ENCODE data around the gene TMEM245. TPM values are rescaled to one million over a fixed set of nuclear protein-coding genes. Genes with fewer than 3 reads are reported as not detected.

Gene TMEM245
- total RNA-seq, 1 donor from 2014 or later = 85.3 TPM

GRCh38 chr9:109082091-109082620 is 37.6 kb downstream of the TMEM245 start:
- H3K27me3 Mint-ChIP-seq (ENCODE audit: insufficient read depth, low read depth) = no peaks in the 10 kb centered on the region
- H3K4me2 ChIP-seq = no peak overlapping the region
- H3K4me3 ChIP-seq = no peak overlapping the region
- peaks cover 14% of the 10 kb centered on the region for H3K36me3 ChIP-seq
- no peak for TF ChIP-seq EZH2 (IDR thresholded peaks at IDR 0.05)
- TF ChIP-seq CTCF (IDR thresholded peaks at IDR 0.05) = no peak
- no peak for TF ChIP-seq EZH2phosphoT487 (IDR thresholded peaks at IDR 0.05)
- H3K4me1 Mint-ChIP-seq = no peaks in the 10 kb centered on the region
- H3K9me3 Mint-ChIP-seq = no peaks in the 10 kb centered on the region
- H3K4me3 Mint-ChIP-seq = no peak overlapping the region
- H3K9ac ChIP-seq = no peak overlapping the region
- peaks cover 14% of the 10 kb centered on the region for H3K36me3 Mint-ChIP-seq
- H3K79me2 ChIP-seq (ENCODE audit: low read depth) = no peaks in the 10 kb centered on the region
- no peaks in the 10 kb centered on the region for H3K9me3 ChIP-seq (ENCODE audit: low read depth)
- H3K27ac Mint-ChIP-seq = no peak overlapping the region
- no peaks in the 10 kb centered on the region for H4K20me1 ChIP-seq (ENCODE audit: low read depth)
- H3K27ac ChIP-seq = no peak overlapping the region
- H3F3A ChIP-seq (ENCODE audit: low read depth) = no peaks in the 10 kb centered on the region
- no peaks in the 10 kb centered on the region for H3K27me3 ChIP-seq
- DNase-seq (ENCODE audit: low spot score) = no peak
- H3K4me1 ChIP-seq = no peaks in the 10 kb centered on the region
- no peak overlapping the region for H2AFZ ChIP-seq (replicated peaks)

- Histone ChIP-seq H3K79me2 (ENCODE audit: low read depth) (no peaks in the 10 kb centered on the region), H3F3A (ENCODE audit: low read depth) (no peaks in the 10 kb centered on the region), H2AFZ (replicated peaks) (no peak overlapping the region), H3K27ac (no peak overlapping the region), H3K4me1 (no peaks in the 10 kb centered on the region), H3K27me3 (no peaks in the 10 kb centered on the region), H3K9me3 (ENCODE audit: low read depth) (no peaks in the 10 kb centered on the region), H3K4me3 (no peak overlapping the region), H4K20me1 (ENCODE audit: low read depth) (no peaks in the 10 kb centered on the region), H3K36me3 (peaks cover 23% of the 10 kb centered on the region), H3K4me2 (no peak overlapping the region), H3K9ac (no peak overlapping the region)
- DNase-seq (ENCODE audit: low spot score) = no peak
- H3K9me3 Mint-ChIP-seq = no peaks in the 10 kb centered on the region
- H3K4me1 Mint-ChIP-seq = no peaks in the 10 kb centered on the region
- H3K4me3 Mint-ChIP-seq = no peak overlapping the region
- no peak overlapping the region for H3K27ac Mint-ChIP-seq
- TF ChIP-seq CTCF (IDR thresholded peaks at IDR 0.05) (no peak), EZH2phosphoT487 (IDR thresholded peaks at IDR 0.05) (no peak), EZH2 (IDR thresholded peaks at IDR 0.05) (no peak)
- H3K36me3 Mint-ChIP-seq = peaks cover 17% of the 10 kb centered on the region
- H3K27me3 Mint-ChIP-seq (ENCODE audit: insufficient read depth, low read depth) = no peaks in the 10 kb centered on the region
Observed at GRCh38 chr9:109074236-109074889, 45.4 kb downstream of the TMEM245 start.

GRCh38 chr9:109072821-109073435 is 46.8 kb downstream of the TMEM245 start:
- no peaks in the 10 kb centered on the region for H3K79me2 ChIP-seq (ENCODE audit: low read depth)
- H3K4me2 ChIP-seq = no peak overlapping the region
- TF ChIP-seq EZH2phosphoT487 (IDR thresholded peaks at IDR 0.05) = no peak
- TF ChIP-seq CTCF (IDR thresholded peaks at IDR 0.05) = no peak
- TF ChIP-seq EZH2 (IDR thresholded peaks at IDR 0.05) = no peak
- no peak overlapping the region for H3K27ac ChIP-seq
- Mint-ChIP-seq H3K36me3 (peaks cover 13% of the 10 kb centered on the region), H3K27ac (no peak overlapping the region), H3K4me1 (no peaks in the 10 kb centered on the region), H3K4me3 (no peak overlapping the region), H3K27me3 (ENCODE audit: insufficient read depth, low read depth) (no peaks in the 10 kb centered on the region), H3K9me3 (no peaks in the 10 kb centered on the region)
- H3K4me3 ChIP-seq = no peak overlapping the region
- no peaks in the 10 kb centered on the region for H3F3A ChIP-seq (ENCODE audit: low read depth)
- H3K27me3 ChIP-seq = no peaks in the 10 kb centered on the region
- H4K20me1 ChIP-seq (ENCODE audit: low read depth) = no peaks in the 10 kb centered on the region
- no peak overlapping the region for H2AFZ ChIP-seq (replicated peaks)
- H3K9ac ChIP-seq = no peak overlapping the region
- no peak for DNase-seq (ENCODE audit: low spot score)
- no peaks in the 10 kb centered on the region for H3K4me1 ChIP-seq
- no peaks in the 10 kb centered on the region for H3K9me3 ChIP-seq (ENCODE audit: low read depth)
- H3K36me3 ChIP-seq = peaks cover 15% of the 10 kb centered on the region
